Brain microvascular endothelial cell (primary cell): ENCODE data around the gene U2AF1L4.
"Not testable (repeated sequence)": the region's sequence is repeated elsewhere in the genome, so short reads cannot be mapped to it uniquely, and the experiment has no call there.

Experiments used
- DNase-seq: peaks from one replicate; pipeline ENCODE4 v3.0.0-alpha.2; 2020
- H3K27ac ChIP-seq: fragments of 250-450 bp; sonication (Bioruptor Pico); 2 replicates; pipeline ENCODE4 v1.5.1; 2020; ENCODE audit warnings: mild to moderate bottlenecking, moderate library complexity
- H3K27me3 ChIP-seq: fragments of 250-450 bp; sonication (Bioruptor Pico); replicated peaks from 2 replicates; pipeline ENCODE4 v1.5.1; 2020; ENCODE audit warnings: mild to moderate bottlenecking
- H3K36me3 ChIP-seq: fragments of 250-450 bp; sonication (Bioruptor Pico); replicated peaks from 2 replicates; pipeline ENCODE4 v1.5.1; 2020; ENCODE audit warnings: mild to moderate bottlenecking
- H3K4me3 ChIP-seq: 2 replicates; pipeline ENCODE4 v1.5.1; 2011; ENCODE audit warnings: low read depth, mild to moderate bottlenecking, control low read depth, low read length, moderate library complexity
- CTCF ChIP-seq: IDR thresholded peaks from 2 replicates; pipeline ENCODE4 v1.5.1; 2011; ENCODE audit warnings: low read depth, mild to moderate bottlenecking, moderate library complexity, low read length, control low read depth, inconsistent platforms; ENCODE audit errors: missing control alignments
- in situ Hi-C: cut with HindIII; loops from 2 replicates; pipeline ENCODE4 v1.10.0; 2017; ENCODE audit warnings: low sequenced_read_pairs, low pct_ligation_motif_present

The U2AF1L4 gene

GRCh38 chr19:35725216-35725861, 19.9 kb downstream of the U2AF1L4 start:
- Histone ChIP-seq H3K4me3 (no peak overlapping the region), H3K27ac (no peak overlapping the region), H3K27me3 (no peaks in the 10 kb centered on the region), H3K36me3 (peaks cover 82% of the 10 kb centered on the region)
- TF ChIP-seq CTCF = no peak
- DNase-seq = no peak
- in situ Hi-C loops = no loop called here

- in situ Hi-C loops = no loop called here
- DNase-seq = no peak
- no peak for TF ChIP-seq CTCF
- Histone ChIP-seq H3K27me3 (no peaks in the 10 kb centered on the region), H3K36me3 (peaks cover 80% of the 10 kb centered on the region), H3K27ac (no peak overlapping the region), H3K4me3 (no peak overlapping the region)
Measured at GRCh38 chr19:35724560-35724959, 20.7 kb downstream of the U2AF1L4 start.

- DNase-seq, H3K27me3 ChIP-seq, in situ Hi-C loops, H3K4me3 ChIP-seq, H3K27ac ChIP-seq: not testable (repeated sequence)
- H3K36me3 ChIP-seq = peaks cover 76% of the 10 kb centered on the region
Measured at GRCh38 chr19:35724132-35724531, 21.1 kb downstream of the U2AF1L4 start.

- Histone ChIP-seq H3K27ac (no peak overlapping the region), H3K36me3 (peaks cover 71% of the 10 kb centered on the region), H3K27me3 (no peaks in the 10 kb centered on the region), H3K4me3 (no peak overlapping the region)
- in situ Hi-C loops = no loop called here
- DNase-seq = no peak
- no peak for TF ChIP-seq CTCF
Measured at GRCh38 chr19:35723671-35724070, 21.5 kb downstream of the U2AF1L4 start.

- no peaks in the 10 kb centered on the region for H3K27me3 ChIP-seq
- peaks cover 63% of the 10 kb centered on the region for H3K36me3 ChIP-seq
- in situ Hi-C loops = no loop called here
- no peak overlapping the region for H3K27ac ChIP-seq
- no peak for DNase-seq
- H3K4me3 ChIP-seq = no peak overlapping the region
- no peak for TF ChIP-seq CTCF
Measured at GRCh38 chr19:35722897-35723296, 22.3 kb downstream of the U2AF1L4 start.

- in situ Hi-C loops = no loop called here
- Histone ChIP-seq H3K27me3 (no peaks in the 10 kb centered on the region), H3K4me3 (no peak overlapping the region), H3K36me3 (peaks cover 59% of the 10 kb centered on the region), H3K27ac (no peak overlapping the region)
- no peak for DNase-seq
- TF ChIP-seq CTCF = no peak
Measured at GRCh38 chr19:35722461-35722860, 22.8 kb downstream of the U2AF1L4 start.
